Fibroblast of mammary gland (primary cell): Measurements from ENCODE around the gene ADAM10.

Experiments used
- DNase-seq: peaks from one replicate; pipeline ENCODE4 v3.0.0-alpha.2; 2010; ENCODE audit warnings: low read depth
- H3K4me3 ChIP-seq: 2 replicates; pipeline ENCODE4 v1.5.1; 2011; ENCODE audit warnings: low read depth, mild to moderate bottlenecking, low read length, moderate library complexity; ENCODE audit not compliant: control insufficient read depth
- TF ChIP-seq, protein P1 (sequence below): conservative IDR thresholded peaks from 2 replicates; pipeline ENCODE4 v1.5.1; 2011; ENCODE audit warnings: low read depth, low read length, inconsistent platforms; ENCODE audit not compliant: control insufficient read depth, insufficient read depth

ADAM10 gene

DNA sequence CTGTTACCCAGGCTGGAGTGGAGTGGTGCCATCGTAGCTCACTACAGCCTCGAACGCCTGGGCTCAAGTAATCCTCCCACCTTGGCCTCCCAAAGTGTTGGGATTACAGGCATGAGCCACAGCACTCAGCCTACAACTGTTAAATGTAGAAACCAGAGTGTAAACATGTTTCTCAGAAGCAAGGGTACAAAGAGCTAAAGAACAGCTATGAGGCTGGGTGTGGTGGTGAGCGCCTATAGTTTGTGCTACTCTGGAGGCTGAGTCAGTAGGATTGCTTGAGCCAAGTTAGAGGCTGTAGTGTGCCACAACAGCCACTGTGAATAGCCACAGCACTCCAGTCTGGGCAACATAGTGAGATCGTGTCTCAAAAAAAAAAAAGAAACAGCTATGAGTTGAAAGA, 16.8 kb upstream of the ADAM10 start:
- no peak for DNase-seq
- no peak overlapping the region for H3K4me3 ChIP-seq
- TF ChIP-seq, protein P1, sequence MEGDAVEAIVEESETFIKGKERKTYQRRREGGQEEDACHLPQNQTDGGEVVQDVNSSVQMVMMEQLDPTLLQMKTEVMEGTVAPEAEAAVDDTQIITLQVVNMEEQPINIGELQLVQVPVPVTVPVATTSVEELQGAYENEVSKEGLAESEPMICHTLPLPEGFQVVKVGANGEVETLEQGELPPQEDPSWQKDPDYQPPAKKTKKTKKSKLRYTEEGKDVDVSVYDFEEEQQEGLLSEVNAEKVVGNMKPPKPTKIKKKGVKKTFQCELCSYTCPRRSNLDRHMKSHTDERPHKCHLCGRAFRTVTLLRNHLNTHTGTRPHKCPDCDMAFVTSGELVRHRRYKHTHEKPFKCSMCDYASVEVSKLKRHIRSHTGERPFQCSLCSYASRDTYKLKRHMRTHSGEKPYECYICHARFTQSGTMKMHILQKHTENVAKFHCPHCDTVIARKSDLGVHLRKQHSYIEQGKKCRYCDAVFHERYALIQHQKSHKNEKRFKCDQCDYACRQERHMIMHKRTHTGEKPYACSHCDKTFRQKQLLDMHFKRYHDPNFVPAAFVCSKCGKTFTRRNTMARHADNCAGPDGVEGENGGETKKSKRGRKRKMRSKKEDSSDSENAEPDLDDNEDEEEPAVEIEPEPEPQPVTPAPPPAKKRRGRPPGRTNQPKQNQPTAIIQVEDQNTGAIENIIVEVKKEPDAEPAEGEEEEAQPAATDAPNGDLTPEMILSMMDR: no peak

DNA sequence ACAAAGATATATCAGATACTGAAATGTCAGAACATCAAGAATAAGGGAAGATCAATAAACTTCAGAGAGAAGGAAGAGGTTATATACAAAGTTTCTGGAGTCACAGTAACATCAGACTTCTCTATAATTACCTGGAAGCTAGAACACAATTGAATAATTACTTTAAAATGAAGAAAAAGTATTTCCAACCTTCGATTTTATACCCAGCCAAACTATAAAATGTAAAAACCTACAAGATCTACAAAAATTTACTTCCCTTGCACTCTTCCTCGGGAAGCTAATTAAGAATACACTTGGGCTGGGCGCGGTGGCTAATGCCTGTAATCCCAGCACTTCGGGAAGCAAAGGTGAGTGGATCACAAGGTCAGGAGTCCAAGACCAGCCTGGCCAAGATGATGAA, 15.0 kb upstream of the ADAM10 start:
- no peak for DNase-seq
- TF ChIP-seq, protein P1: no peak
- no peak overlapping the region for H3K4me3 ChIP-seq

DNA sequence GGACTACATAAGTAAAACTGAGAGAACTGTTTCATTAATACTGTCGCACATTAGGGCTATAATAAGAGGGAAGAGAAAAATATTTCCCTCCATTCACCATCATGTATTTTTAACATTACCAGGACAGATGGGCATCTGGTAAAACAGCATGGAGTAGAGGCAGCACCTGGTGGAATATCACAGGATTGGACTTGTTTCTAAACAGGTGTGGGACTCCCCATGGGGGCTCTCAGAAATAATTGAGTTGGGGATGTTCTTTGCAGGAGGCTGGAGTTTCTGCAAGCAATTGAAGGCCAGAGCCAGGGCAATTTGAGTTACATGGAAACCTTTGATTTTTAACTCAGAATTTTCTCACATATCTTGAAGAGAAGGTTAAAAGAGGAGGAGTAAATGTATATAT, 13.2 kb upstream of the ADAM10 start:
- TF ChIP-seq, protein P1: no peak
- H3K4me3 ChIP-seq: no peak overlapping the region
- DNase-seq: no peak

DNA sequence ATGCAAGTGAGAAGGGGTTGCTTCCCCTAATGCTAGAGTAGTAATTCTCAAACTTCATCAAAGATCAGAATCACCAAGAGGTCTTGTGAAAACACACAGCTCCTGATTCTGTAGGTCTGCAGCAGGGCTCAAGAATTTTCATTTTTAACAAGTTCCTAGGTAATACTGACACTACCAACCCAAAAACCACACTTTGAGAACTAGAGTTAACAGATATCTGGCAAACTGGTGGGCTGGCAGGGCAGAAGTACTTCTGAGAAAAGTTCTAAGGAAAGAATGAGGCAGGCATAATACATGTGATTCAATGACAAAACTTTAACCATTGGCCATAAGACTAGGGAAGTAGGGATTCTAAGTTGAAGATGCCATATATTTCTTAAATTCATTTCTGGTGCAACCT, 12.8 kb upstream of the ADAM10 start:
- no peak for DNase-seq
- TF ChIP-seq, protein P1: no peak
- no peak overlapping the region for H3K4me3 ChIP-seq

DNA sequence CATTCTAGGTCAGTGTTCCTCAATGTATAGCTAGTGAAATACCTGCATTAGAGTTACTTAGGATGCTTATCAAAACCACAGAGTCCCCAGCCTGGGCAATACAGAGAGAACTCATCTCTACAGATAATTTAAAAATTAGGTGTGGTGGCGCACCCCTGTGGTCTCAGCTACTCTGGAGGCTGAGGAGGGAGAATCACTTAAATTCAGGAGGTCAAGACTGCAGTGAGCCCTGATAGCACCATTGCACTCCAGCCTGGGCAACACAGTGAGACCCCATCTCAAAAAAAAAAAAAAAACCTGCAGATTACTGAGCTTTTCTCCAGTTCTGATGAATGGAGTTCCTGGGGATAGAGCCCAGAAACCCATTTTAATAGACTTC, 11.5 kb upstream of the ADAM10 start:
- H3K4me3 ChIP-seq: no peak overlapping the region
- no peak for DNase-seq
- TF ChIP-seq, protein P1: no peak

DNA sequence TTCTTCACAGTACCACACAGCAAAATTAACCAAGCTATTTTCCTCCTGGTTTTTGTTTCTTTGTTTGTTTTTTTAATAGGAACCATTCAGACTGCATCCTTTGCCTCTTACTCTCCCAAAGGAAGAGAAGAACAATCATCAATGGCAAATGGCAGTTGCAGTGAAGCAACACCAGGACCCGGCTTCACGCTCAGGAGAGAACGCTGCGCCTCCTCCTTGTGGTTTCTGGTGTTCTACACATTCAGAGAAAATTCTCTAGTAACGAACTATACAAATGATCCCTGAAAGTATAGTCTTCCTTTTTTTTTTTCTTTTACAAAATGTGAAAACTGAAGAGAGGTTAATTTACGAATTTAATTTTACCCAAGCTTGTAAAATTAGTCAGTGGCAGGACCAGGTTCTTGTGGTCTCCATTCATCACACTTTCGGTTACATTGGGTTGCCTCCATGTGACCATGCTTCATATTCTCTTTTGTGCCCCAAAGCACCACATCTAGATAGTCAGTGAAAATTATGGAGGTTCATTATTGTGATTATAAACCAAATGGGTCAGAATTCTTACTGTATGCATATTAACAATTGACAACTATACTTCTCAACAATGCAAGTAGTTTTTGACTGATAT, 11.0 kb upstream of the ADAM10 start:
- TF ChIP-seq, protein P1: no peak
- H3K4me3 ChIP-seq: no peak overlapping the region
- DNase-seq: no peak

DNA sequence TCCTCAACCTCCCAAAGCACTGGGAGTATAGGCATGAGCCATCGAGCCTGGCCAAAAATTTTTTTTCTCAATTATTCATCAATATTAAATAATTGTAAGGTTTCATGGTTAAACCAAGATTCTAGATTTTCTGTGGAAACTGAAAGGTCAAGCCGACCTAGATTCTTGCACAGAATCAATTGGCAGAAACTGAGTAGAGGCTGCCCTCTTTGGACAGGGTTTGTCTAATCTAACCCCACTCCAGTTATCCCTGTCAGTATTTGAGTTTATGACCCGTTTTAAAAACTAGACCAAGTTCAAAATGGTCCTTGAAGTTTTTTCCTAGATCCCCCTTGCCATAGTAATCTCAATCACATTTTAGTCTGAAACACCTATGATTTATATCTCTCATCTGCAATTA, 8.6 kb upstream of the ADAM10 start:
- no peak overlapping the region for H3K4me3 ChIP-seq
- TF ChIP-seq, protein P1: peak; percentile 35
- peak; percentile 49 for DNase-seq
